GM21515 (cell line): Measurements from ENCODE around the gene SCG3.

ENCODE experiments used
- ATAC-seq: cut with Tn5 transposase; IDR thresholded peaks from one replicate; pipeline ENCODE4 v1.9.1; 2021; ENCODE audit not compliant: unreplicated experiment

The SCG3 gene

DNA sequence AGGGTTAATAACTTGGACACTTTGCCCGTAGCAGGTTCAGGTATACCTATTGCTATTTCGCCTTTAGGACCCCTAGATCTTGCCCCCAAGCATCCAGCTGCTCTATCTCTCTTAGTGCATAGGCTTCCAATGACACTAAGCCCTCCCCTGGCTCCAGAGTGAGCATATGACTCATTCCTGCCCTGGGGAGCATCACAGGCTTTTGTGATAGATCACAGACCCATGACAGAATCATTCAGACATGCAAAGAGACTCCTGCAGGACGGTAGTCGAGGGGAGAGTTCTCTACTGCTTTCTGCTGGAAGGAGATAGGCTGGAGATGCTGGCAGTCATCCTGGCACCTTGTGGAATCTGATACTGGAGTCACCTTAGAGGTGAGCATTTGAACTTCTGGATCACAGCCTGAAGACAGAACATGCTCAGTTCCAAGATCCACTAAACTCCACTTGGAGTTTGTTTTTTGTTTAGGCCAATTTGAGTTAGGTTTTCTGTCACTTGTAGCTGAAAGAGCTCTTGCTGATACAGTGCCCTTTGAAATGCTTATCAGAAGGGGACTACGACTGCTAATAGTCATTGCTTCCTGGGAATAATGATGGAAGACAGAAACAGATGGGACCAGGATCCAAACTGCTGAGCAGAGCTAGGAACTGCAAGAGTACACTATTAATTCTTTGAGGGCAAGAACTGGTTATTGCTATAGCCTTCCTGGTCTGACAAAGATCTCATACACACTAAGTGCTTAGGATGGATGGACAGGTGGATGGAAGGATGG, 45.2 kb downstream of the SCG3 start:
- peak; percentile 68 for ATAC-seq

DNA sequence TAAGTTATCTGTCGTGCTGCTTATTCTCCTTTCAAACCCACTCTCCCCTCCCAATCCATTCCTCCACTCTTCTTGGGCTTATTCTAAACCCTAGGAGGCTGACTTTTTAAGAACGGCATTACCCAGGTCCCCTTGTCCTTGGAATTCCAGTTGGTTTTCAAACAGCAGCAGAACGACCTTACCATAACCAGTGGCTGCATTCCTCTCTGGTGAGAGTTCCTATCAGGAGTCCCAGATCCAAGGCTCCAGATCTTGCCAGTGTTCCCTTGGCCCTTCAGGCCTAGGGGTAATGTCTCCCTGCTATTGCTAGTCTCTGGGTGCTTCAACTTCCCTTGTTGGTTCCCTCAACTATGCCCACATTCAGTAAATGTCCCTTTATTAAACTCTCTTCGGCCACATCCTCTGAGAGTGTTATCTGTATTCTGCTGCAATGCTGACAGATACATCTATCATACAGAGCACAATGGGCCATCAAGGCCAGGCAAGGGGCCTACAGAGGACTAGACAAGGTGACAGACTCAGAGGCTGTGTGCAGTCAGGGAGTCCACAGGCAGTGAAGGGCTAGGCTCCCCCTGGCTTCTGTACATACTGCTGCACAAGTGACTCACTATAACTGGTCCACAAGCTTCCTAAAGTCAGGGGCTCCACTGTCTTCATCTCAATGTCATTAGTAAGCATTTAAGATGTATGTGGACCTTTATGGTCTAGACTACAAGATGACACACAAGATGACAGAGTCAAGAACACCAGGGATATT, 46.0 kb downstream of the SCG3 start:
- no peak for ATAC-seq

GRCh38 chr15:51731549-51732267, 50.4 kb downstream of the SCG3 start:
- ATAC-seq: peak; percentile 56

DNA sequence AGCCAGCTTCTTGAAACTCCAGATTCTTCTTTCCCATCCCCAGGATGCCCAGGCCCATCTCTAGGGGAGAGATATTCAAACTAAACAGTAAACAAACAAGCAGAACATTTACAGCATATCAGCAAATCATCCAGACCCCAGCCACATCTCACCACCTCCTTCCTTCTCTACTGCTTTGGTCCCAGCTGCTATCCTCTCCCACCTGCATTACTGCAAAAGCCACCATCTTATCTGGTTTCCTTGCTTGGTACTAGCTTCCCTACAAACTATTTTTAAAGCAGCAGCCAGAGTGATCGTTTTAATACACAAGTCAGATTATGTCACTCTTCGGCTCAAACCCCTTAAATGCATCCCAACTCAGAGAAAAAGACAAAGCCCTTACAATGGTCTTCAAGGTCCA, 51.3 kb downstream of the SCG3 start:
- no peak for ATAC-seq

DNA sequence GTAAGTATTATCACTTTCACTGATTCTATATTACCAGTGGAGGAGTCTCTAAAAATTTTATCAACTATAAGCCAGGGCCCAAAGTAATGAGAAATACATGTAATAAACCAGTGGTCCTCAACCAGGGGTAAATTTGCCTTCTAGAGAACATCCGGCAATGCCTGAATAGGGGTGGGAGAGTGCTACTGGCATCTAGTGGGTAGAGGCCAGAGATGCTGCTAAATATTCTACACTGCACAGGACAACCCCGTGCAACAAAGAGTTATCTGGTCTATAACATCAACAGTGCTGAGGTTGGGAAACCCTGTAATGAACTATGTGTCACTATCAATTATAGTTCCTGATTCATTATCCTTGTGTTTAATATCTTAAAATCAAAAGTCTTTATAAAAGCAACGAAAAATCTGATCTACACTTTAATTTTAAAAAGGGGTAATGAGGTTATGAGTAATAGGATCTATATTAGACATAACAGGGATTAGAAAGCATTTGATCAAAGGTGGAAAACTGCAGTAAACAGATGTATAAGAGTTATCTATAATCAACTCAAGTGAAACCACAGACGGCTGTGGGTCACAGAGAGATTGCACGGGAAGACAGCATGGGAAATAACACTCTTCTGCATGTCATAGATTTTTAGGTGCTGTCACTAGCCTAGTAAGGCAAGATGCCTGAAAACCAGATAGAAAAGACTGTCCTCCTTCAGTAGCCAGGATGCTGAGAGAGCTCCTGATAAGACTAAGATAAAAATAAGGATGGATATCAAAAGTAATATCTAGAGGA, 54.1 kb downstream of the SCG3 start:
- no peak for ATAC-seq

GRCh38 chr15:51736069-51736468, 54.8 kb downstream of the SCG3 start:
- no peak for ATAC-seq

DNA sequence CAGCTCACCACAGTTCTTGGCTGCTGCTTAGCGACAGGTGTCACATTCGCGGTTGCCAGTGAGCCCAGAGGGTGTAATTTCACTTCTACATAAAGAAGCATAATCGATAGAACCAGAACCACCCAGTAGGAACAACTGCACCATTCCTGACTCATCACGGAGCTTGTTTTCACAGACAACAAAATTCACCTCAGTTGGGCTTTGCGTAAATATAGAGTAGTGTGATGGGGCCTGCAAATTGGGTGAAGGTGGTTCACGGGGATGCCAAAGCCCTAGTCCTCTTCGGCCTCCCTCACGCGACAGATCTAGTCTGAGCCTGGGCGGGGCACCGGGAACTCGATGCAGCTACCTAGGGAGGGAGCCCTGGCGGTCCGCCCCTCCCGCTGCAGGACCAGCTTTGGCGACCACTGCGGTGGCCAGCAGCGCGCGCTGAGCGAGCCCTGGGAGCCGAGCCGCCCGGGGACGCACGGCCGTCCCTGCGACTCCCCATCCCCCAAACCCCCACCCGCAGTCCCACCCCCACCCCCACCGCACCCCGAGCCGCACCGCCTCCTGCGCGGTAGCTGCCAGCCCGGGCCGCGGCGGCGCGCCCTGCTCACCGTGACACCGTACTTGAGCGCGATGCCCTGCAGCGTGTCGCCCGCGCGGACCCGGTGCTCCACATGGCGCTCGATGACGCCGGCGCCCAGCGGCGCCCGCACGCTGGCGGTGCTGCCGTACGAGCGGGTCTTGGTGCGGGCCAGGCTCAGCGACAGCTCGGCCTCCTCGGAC, 55.6 kb downstream of the SCG3 start:
- ATAC-seq: peak; percentile 35

- peak; percentile 43 for ATAC-seq
Observed at GRCh38 chr15:51737522-51738305, 56.4 kb downstream of the SCG3 start, which contains the start of gene LYSMD2. TSS of gene LYSMD2 (minus strand) at chr15:51737655. CDS start at chr15:51737622, 33 bp downstream.

DNA sequence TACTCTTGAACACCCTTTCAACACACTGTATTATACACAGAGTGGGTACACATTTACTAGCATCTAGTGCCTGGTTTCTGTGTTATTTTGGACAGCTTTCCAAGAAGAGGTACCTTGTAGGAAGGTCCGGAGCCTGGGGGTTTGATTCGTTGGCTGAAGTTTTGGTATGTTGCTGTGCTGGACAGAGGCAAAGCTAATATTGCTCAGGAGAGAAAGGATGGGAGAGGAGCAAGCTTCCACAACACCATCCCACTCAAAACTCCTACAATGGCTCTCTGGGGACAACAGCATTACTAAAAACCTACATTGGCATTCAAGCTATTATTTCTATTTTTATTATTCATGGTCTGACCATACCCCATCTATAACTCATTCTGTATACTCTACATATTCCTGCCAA, 57.2 kb downstream of the SCG3 start:
- ATAC-seq: no peak

GRCh38 chr15:51739061-51739712, 57.9 kb downstream of the SCG3 start:
- no peak for ATAC-seq

DNA sequence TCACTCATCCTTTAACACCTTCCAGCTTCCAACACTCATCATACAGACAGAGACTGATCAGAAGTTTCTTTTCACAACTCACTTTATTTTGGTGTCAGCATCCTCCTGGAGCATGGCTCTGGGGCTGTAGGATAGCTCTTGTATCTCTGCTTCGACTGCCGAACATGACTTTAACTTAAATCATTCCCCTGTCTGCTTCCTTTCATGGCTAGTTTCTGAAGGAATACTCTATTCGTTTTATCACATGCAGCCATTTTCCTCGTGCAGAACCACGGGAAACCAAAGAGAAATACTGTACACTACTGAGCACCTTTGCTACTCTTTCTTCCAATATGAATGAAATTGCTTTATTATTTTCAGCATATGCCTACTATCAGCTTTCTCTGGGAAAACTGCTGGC, 68.0 kb downstream of the SCG3 start:
- no peak for ATAC-seq

- ATAC-seq: no peak
Observed at GRCh38 chr15:51750186-51750585, 68.9 kb downstream of the SCG3 start.

DNA sequence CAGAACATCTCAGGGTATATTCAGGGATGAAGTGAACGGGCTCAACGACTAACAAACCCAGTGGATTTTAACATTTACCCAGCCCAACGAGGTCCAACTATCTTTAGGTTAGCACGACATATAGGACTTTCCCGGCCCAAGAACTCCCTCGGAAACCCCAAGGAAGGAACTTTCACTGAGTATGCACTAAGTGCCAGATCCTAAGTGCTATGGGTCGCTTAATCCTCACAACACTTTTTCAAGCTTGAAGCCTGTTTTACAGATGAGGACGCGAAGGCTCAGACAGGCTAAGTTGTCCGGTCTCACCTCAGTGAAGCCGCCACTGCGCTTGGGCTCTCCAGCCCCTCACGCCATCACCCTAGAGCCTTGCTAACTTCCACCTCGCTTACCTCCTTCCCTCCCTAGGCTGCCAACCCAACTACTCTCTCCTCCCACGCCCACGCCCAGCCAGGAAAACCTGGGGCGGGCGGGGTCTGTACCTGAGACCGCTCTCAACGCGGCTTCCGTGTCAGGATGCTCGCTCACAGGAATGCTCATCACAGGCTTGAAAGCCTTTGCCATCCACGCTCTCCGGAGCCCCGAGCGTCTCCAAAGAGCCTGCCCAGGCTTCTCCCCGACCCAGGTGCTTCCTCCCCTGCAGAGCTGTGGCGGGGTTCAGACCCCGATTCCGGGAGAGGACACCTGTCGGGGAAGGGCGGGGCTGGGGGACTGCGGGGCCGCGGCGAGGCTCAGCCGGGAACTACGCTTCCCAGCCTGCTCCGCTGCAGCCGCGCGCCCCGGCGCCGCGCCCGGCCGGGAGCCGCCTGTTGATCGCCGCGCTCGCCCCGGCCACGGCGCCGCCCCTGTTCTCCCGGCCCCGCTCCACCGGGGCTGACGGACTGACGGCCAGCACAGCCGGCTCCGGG, 69.7 kb downstream of the SCG3 start, which contains the start of gene TMOD2:
Gene TMOD2 (plus strand): TSS at position 806 of the 905 bp plus-strand sequence. CDS start 14,845 bp downstream, outside the sequence.
- ATAC-seq: peak; percentile 74

DNA sequence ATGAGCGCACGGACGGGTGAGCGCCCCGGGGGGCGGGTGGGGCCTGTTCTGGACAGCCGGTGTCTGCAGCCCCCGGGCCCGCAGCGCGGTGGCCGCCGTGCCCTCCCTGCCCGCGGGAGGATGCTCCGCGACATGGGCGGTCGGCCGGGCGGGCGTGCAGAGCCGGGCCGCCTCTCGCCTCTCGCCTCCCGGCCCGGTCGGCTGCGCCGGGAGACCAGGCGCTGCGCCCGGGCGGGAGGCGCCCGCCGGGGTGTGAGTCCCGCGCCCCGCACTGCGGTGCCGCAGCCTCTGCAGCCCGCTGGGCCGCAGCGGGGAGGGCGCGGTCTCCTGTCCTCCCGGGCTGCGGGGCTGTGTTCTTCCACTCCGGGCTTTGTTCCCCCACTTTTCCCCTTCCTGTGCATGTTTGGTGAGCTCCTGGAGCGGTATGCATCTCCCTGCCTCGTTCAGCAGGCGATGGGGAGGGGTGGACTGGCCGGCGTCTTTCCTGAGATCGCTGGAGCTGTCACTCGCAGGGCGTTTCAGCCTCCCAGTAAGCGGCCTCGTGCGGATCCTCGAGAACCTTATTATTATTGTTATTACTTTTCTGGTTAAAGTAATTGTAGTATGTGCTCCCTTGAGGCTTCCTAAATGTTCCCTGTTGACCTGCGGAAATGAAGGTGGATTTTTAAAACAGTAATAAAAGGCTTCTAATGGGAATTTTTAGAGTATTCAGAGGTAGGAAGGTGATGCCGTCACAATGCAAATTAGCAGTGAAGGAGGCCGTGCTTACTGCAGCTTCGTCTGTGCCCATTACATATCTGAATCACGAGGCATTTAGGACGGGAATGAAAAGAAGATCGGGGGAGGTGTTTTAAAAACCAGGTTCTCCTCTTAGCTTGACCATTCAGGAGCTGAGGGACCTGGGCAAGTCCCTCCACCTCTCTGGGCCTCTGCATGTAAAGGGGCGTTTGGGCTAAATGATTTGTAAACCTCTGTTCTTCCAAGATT, 70.7 kb downstream of the SCG3 start:
- ATAC-seq: peak; percentile 32

DNA sequence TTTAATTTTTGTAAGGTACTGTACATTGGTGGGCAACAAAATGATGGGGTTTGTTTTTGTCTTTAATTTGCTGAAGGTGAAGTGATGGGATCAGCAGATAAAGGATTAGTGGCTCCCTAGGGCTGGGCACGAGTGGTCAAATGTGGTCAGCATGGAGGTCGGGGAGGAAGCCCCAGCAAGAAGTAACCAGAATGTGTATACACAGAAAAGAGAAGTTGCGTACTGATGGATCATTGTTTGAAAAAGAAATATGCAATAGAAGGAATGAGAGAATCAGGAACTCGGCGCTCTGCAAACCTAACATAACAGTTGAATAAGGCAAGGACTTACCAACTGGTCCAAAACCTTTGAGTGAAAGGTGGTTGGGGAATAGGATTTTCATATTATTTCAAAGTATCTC, 71.6 kb downstream of the SCG3 start:
- ATAC-seq: no peak

- ATAC-seq: no peak
Observed at GRCh38 chr15:51754267-51754666, 73.0 kb downstream of the SCG3 start.
